Central memory CD8-positive, alpha-beta T cell (primary cell): Measurements from ENCODE around the gene FBXO15.

Source experiments
- ATAC-seq: fragments of 150-1000 bp; cut with Tn5 transposase; replicated peaks from 2 replicates; pipeline ENCODE4 v1.10.0; 2022; ENCODE audit warnings: mild to moderate bottlenecking, moderate FRiP score, moderate number of reproducible peaks; ENCODE audit not compliant: poor library complexity, severe bottlenecking; ENCODE audit errors: extremely low read depth
- DNase-seq, 2 donors: peaks; one replicate each; pipeline ENCODE4 v3.0.0; 2021; ENCODE audit warnings: low spot score in 2 of 2
- H3K27ac Mint-ChIP-seq: one replicate; pipeline ENCODE4 v1.8.0; 2022; ENCODE audit warnings: low read depth, mild to moderate bottlenecking, moderate library complexity, mixed read lengths
- H3K27me3 Mint-ChIP-seq: one replicate; pipeline ENCODE4 v1.8.0; 2022; ENCODE audit warnings: mixed read lengths
- H3K36me3 Mint-ChIP-seq: one replicate; pipeline ENCODE4 v1.8.0; 2022; ENCODE audit warnings: mild to moderate bottlenecking, moderate library complexity, mixed read lengths; ENCODE audit not compliant: insufficient read depth
- H3K4me1 Mint-ChIP-seq: one replicate; pipeline ENCODE4 v1.8.0; 2022; ENCODE audit warnings: mixed read lengths
- H3K4me3 Mint-ChIP-seq: one replicate; pipeline ENCODE4 v1.8.0; 2022; ENCODE audit warnings: mild to moderate bottlenecking, moderate library complexity, mixed read lengths
- H3K9me3 Mint-ChIP-seq: one replicate; pipeline ENCODE4 v1.8.0; 2022; ENCODE audit warnings: mixed read lengths

The FBXO15 gene

GRCh38 chr18:74063023-74063422, 84.6 kb downstream of the FBXO15 start:
- H3K36me3 Mint-ChIP-seq = no peaks in the 10 kb centered on the region
- H3K4me3 Mint-ChIP-seq = no peak overlapping the region
- no peak overlapping the region for H3K27ac Mint-ChIP-seq
- no peak for ATAC-seq
- H3K4me1 Mint-ChIP-seq = no peaks in the 10 kb centered on the region
- no peak for DNase-seq
- no peaks in the 10 kb centered on the region for H3K9me3 Mint-ChIP-seq
- peaks cover 61% of the 10 kb centered on the region for H3K27me3 Mint-ChIP-seq

- Mint-ChIP-seq H3K36me3 (no peaks in the 10 kb centered on the region), H3K4me1 (no peaks in the 10 kb centered on the region), H3K9me3 (no peaks in the 10 kb centered on the region), H3K4me3 (no peak overlapping the region), H3K27me3 (peaks cover 57% of the 10 kb centered on the region), H3K27ac (no peak overlapping the region)
- no peak for ATAC-seq
- no peak for DNase-seq
Observed at GRCh38 chr18:74062037-74062436, 85.6 kb downstream of the FBXO15 start.

- no peaks in the 10 kb centered on the region for H3K36me3 Mint-ChIP-seq
- ATAC-seq (no peak), DNase-seq (no peak)
- H3K4me3 Mint-ChIP-seq = no peak overlapping the region
- no peak overlapping the region for H3K27ac Mint-ChIP-seq
- H3K4me1 Mint-ChIP-seq = no peaks in the 10 kb centered on the region
- peaks cover 5% of the 10 kb centered on the region for H3K9me3 Mint-ChIP-seq
- peaks cover 57% of the 10 kb centered on the region for H3K27me3 Mint-ChIP-seq
Observed at GRCh38 chr18:74060579-74060978, 87.1 kb downstream of the FBXO15 start.

GRCh38 chr18:74050807-74051206, 96.8 kb downstream of the FBXO15 start:
- Mint-ChIP-seq H3K9me3 (peaks cover under 1% of the 10 kb centered on the region), H3K4me1 (no peaks in the 10 kb centered on the region), H3K36me3 (peaks cover 2% of the 10 kb centered on the region), H3K27ac (no peak overlapping the region), H3K27me3 (peaks cover 65% of the 10 kb centered on the region), H3K4me3 (no peak overlapping the region)
- ATAC-seq (no peak), DNase-seq (no peak)

- H3K4me3 Mint-ChIP-seq = no peak overlapping the region
- ATAC-seq (no peak), DNase-seq (peak; percentile 17 to 25)
- H3K36me3 Mint-ChIP-seq = no peaks in the 10 kb centered on the region
- H3K4me1 Mint-ChIP-seq = no peaks in the 10 kb centered on the region
- H3K9me3 Mint-ChIP-seq = no peaks in the 10 kb centered on the region
- H3K27ac Mint-ChIP-seq = no peak overlapping the region
- H3K27me3 Mint-ChIP-seq = peaks cover 15% of the 10 kb centered on the region
Observed at GRCh38 chr18:74040459-74041332, 106.9 kb downstream of the FBXO15 start.

GRCh38 chr18:74040008-74040407, 107.6 kb downstream of the FBXO15 start:
- no peak overlapping the region for H3K4me3 Mint-ChIP-seq
- no peaks in the 10 kb centered on the region for H3K36me3 Mint-ChIP-seq
- DNase-seq (no peak), ATAC-seq (no peak)
- H3K27ac Mint-ChIP-seq = no peak overlapping the region
- peaks cover 11% of the 10 kb centered on the region for H3K27me3 Mint-ChIP-seq
- no peaks in the 10 kb centered on the region for H3K4me1 Mint-ChIP-seq
- no peaks in the 10 kb centered on the region for H3K9me3 Mint-ChIP-seq

GRCh38 chr18:74029161-74029560, 118.5 kb downstream of the FBXO15 start:
- DNase-seq = no peak
- no peak overlapping the region for H3K4me3 Mint-ChIP-seq
- H3K27ac Mint-ChIP-seq = no peak overlapping the region
- peaks cover 31% of the 10 kb centered on the region for H3K27me3 Mint-ChIP-seq
- ATAC-seq = no peak
- H3K4me1 Mint-ChIP-seq = no peaks in the 10 kb centered on the region
- H3K36me3 Mint-ChIP-seq = no peaks in the 10 kb centered on the region
- no peaks in the 10 kb centered on the region for H3K9me3 Mint-ChIP-seq
